ENCODE data around the gene NUDT3. TPM values are rescaled to one million over a fixed set of nuclear protein-coding genes. Genes with fewer than 3 reads are reported as not detected.
"Not testable (repeated sequence)": the region's sequence is repeated elsewhere in the genome, so short reads cannot be mapped to it uniquely, and the experiment has no call there.

The NUDT3 gene
- polyA plus RNA-seq, 6 donors from 2014 or later: 12.6 to 15.5 (median 14.0) TPM

DNA sequence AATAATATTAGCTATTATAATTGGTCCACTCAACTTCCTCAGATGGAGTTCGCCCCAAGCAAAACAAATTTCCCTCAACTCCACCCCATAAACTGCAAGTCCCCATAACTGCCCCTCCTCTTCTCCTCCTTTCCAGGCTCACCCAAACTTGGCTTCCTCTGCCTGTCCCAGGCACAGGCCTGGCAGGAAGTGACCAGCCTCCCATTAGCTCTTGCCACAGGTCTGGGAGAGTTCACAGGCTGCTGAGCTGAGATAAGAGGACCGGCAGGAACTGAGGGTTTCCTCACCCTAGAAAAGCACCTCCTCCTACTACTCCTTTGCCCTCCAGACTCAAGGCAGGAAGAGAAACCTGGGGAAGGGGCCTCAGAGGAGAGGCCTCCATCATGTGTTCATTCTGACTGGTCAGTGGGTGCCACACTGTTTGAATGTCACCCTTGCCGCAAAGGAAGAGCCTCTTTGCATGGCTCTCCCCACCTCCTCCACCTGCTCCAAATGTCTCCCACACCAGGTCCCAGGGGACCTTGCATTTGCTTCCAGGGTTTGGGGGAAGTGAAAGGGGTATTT is 119.1 kb downstream of the NUDT3 start:
- Mint-ChIP-seq H3K4me3 (no peak overlapping the region), H3K36me3 (no peaks in the 10 kb centered on the region), H3K27ac (peak overlapping the region in 1 of 6 donors; percentile 76), H3K4me1 (peaks cover 21 to 30% (median 22%) of the 10 kb centered on the region in 3 donors), H3K9me3 (no peaks in the 10 kb centered on the region), H3K27me3 (no peaks in the 10 kb centered on the region)
- DNase-seq (no peak), ATAC-seq (ENCODE audit: low read depth in 2 of 2) (peak in 1 of 2 donors; percentile 30)

DNA sequence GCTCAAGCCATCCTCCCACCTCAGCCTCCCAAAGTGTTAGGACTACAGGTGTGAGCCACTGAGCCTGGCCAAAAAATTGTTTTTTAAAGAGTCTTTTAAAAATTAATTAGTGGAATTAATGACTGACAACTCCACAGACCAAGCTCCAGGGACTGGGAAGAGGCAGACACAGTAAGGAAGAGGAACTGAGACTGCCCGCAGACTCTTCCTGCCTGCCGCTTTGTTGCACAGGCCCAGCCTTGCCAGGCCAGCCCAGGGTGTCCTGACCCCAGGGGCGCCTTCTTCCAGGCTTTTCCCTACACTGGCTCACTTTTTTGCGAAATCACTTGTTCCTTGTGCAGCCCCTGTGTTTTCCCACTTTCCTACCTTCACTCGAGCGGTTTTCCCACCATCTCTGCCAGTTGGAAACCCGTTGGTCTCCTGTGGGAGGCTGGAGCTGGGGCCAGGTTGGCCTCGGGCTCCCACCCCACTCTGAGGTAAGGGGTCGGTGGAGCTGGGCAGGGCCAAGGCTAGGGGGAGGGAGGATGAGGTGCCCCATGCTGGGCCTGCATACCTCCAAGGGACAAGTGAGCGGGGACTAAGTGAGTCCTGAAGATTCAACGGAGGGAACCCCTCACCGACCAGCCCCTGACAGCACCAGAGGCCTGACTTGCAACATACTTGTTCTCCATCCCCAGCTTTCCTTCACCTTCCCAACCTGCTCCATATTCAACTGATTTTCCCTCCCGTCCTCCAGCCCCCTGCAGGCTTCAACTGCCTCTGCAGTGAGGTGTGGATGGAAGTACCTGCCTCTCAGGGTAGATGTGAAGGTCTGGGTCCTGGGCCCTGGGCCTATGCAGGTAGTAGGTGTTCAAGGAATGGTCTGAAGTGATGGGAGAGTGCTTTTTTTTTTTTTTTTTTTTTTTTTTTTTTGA is 120.2 kb downstream of the NUDT3 start:
- no peaks in the 10 kb centered on the region for H3K27me3 Mint-ChIP-seq
- no peaks in the 10 kb centered on the region for H3K36me3 Mint-ChIP-seq
- peaks cover 16 to 29% (median 22%) of the 10 kb centered on the region in 3 donors for H3K4me1 Mint-ChIP-seq
- no peak overlapping the region for H3K27ac Mint-ChIP-seq
- ATAC-seq (ENCODE audit: low read depth in 2 of 2) (peak; percentile 68 to 75), DNase-seq (no peak)
- no peak overlapping the region for H3K4me3 Mint-ChIP-seq
- no peaks in the 10 kb centered on the region for H3K9me3 Mint-ChIP-seq

DNA sequence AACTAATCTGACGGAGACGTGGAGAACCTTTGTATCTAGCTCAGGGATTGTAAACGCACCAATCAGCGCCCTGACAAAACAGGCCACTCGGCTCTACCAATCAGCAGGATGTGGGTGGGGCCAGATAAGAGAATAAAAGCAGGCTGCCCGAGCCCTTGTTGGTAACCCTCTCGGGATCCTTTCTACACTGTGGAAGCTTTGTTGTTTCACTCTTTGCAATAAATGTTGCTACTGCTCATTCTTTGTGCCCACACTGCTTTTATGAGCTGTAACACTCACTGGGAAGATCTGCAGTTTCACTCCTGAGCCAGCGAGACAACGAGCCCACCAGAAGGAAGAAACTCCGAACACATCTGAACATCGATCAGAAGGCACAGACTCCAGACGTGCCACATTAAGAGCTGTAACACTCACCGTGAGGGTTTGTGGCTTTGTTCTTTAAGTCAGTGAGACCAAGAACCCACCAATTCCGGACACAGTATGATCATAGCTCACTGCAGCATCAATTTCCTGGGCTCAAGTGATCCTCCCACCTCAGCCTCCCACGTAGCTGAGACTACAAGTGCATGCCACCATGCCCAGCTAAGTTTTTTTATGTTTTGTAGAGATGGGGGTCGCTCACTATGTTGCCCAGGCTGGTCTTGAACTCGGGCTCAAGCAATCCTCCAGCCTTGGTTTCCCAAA is 122.7 kb downstream of the NUDT3 start:
- not testable (repeated sequence) for H3K27me3 Mint-ChIP-seq; DNase-seq; H3K36me3 Mint-ChIP-seq; H3K9me3 Mint-ChIP-seq; H3K4me3 Mint-ChIP-seq; ATAC-seq (ENCODE audit: low read depth in 2 of 2)
- H3K4me1 Mint-ChIP-seq: peaks cover 9 to 21% (median 12%) of the 10 kb centered on the region in 3 donors
- H3K27ac Mint-ChIP-seq: peak overlapping the region in 1 of 6 donors; percentile 10

DNA sequence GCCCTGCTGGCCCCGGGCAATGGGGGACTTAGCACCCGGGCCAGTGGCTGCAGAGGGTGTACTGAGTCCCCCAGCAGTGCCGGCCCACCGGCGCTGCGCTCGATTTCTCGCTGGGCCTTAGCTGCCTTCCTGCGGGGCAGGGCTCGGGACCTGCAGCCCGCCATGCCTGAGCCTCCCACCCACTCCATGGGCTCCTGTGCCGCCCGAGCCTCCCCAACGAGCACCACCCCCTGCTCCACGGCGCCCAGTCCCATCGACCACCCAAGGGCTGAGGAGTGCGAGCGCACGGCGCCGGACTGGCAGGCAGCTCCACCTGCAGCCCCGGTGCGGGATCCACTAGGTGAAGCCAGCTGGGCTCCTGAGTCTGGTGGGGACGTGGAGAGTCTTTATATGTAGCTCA is 123.3 kb downstream of the NUDT3 start:
- H3K27me3 Mint-ChIP-seq; H3K9me3 Mint-ChIP-seq; H3K27ac Mint-ChIP-seq; H3K4me3 Mint-ChIP-seq; ATAC-seq (ENCODE audit: low read depth in 2 of 2); H3K36me3 Mint-ChIP-seq; DNase-seq: not testable (repeated sequence)
- H3K4me1 Mint-ChIP-seq: peaks cover 9 to 19% (median 11%) of the 10 kb centered on the region in 3 donors

DNA sequence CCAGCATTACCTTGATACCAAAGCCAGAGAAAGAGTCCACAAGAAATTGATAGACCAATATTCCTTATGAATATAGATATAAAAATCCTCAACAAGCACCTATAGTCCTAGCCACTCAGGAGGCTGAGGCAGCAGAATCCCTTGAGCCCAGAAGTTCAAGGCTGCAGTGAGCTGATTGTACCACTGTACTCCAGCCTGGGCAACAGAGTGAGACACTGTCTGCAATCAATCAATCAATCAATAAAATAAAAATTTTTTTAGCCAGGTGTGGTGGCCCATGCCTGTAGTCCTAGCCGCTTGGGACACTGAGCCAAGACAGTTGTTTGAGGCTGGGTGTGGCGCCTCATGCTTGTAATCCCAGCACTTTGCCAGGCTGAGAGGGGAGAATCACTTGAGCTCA is 124.7 kb downstream of the NUDT3 start:
- H3K27me3 Mint-ChIP-seq: no peaks in the 10 kb centered on the region
- no peak overlapping the region for H3K27ac Mint-ChIP-seq
- DNase-seq: no peak
- H3K4me1 Mint-ChIP-seq: peaks cover 7 to 10% (median 7%) of the 10 kb centered on the region in 3 donors
- H3K4me3 Mint-ChIP-seq: no peak overlapping the region
- peaks cover 0 to 3% of the 10 kb centered on the region in 2 donors for H3K36me3 Mint-ChIP-seq
- peaks cover 0 to 8% (median 3%) of the 10 kb centered on the region in 7 donors for H3K9me3 Mint-ChIP-seq
- ATAC-seq (ENCODE audit: low read depth in 2 of 2): no peak

DNA sequence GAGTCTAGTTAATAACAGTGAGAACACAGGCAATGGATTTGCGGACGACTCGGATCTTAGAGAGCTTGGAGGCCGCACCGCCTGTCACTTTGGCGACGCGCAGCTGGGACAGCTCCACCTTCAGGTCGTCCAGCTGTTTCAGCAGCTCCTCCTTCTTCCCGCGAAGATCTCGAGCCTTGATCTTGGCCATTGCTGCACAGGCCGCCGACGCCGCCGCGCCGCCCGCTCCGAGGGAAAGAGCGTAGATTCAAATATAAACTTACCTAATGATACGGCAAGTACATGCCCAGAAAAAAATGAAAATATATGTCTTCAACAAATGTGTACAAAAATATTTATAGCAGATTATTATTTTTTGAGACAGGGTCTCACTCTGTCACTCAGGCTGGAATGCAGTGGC is 129.0 kb downstream of the NUDT3 start:
- not testable (repeated sequence) for H3K27me3 Mint-ChIP-seq; H3K4me1 Mint-ChIP-seq; ATAC-seq (ENCODE audit: low read depth in 2 of 2); H3K36me3 Mint-ChIP-seq; DNase-seq
- Mint-ChIP-seq H3K9me3 (peaks cover 0 to 17% (median 10%) of the 10 kb centered on the region in 7 donors), H3K27ac (peak overlapping the region in 1 of 6 donors; percentile 52), H3K4me3 (peak overlapping the region in 1 of 8 donors; percentile 11)

DNA sequence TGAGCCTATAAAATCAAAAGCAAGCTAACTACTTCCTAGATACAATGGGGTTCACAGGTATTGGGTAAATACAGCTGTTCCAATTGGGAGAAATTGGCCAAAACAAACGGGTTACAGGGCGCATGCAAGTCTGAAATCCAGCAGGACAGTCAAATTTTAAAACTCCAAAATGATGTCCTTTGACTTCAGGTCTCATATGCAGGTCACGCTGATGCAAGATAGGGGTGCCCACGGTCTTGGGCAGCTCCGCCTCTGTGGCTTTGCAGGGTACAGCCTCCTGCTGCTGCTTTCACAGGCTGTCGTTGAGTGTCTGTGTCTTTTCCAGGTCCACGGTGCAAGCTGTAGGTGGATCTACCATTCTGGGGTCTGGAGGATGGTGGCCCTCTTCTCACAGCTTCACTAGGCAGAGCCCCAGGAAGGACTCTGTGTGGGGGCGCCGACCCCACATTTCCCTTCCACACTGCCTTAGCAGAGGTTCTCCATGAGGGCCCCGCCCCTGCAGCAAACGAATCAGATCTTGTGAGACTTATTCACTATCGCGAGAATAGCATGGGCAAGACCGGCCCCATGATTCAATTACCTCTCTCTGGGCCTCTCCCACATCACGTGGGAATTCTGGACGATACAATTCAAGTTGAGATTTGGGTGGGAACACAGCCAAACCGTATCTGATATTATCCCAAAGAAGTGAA is 131.7 kb downstream of the NUDT3 start:
- Mint-ChIP-seq H3K4me3 (no peak overlapping the region), H3K27me3 (no peaks in the 10 kb centered on the region), H3K9me3 (peaks cover 0 to 17% (median 10%) of the 10 kb centered on the region in 7 donors), H3K27ac (no peak overlapping the region), H3K36me3 (peaks cover 0 to 5% of the 10 kb centered on the region in 2 donors), H3K4me1 (no peaks in the 10 kb centered on the region)
- DNase-seq: no peak
- no peak for ATAC-seq (ENCODE audit: low read depth in 2 of 2)

DNA sequence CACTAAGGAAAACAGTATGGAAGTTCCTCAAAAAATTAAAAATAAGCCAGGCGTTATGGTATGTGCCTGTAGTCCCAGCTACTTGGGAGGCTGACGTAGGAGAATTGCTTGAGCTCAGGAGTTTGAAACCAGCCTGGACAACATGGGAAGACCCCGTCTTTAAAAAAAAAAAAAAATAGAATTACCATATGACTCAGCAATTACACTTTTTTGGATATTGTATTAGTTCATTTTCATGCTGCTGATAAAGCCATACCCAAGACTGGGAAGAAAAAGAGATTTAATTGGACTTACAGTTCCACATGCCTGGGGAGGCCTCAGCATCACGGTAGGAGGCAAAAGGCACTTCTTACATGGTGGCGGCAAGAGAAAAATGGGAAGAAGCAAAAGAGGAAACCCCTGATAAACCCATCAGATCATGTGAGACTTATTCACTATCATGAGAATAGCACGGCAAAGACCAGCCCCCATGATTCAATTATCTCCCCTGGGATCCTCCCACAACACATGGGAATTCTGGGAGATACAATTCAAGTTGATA is 132.9 kb downstream of the NUDT3 start:
- ATAC-seq (ENCODE audit: low read depth in 2 of 2) (no peak), DNase-seq (no peak)
- H3K4me1 Mint-ChIP-seq: no peaks in the 10 kb centered on the region
- no peak overlapping the region for H3K4me3 Mint-ChIP-seq
- H3K36me3 Mint-ChIP-seq: peaks cover 0 to 5% of the 10 kb centered on the region in 2 donors
- peaks cover 0 to 17% (median 10%) of the 10 kb centered on the region in 7 donors for H3K9me3 Mint-ChIP-seq
- H3K27me3 Mint-ChIP-seq: no peaks in the 10 kb centered on the region
- no peak overlapping the region for H3K27ac Mint-ChIP-seq

DNA sequence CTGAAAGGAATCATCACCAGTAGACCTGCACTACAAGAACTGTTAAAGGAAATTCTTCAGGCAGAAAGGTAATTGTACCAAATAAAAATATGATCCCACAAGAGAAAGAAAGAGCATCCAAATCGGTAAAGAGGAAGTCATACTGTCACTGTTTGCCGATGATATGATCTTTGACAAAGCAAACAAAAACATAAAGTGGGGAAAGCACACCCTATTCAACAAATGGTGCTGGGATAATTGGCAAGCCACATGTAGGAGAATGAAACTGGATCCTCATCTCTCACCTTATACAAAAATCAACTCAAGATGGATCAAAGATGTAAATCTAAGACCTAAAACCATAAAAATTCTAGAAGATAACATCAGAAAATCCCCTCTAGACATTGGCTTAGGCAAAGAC is 140.1 kb downstream of the NUDT3 start:
- H3K4me3 Mint-ChIP-seq: peak overlapping the region in 1 of 8 donors; percentile 52
- peaks cover 15 to 27% (median 25%) of the 10 kb centered on the region in 3 donors for H3K4me1 Mint-ChIP-seq
- ATAC-seq (ENCODE audit: low read depth in 2 of 2); H3K9me3 Mint-ChIP-seq; H3K27me3 Mint-ChIP-seq; DNase-seq; H3K36me3 Mint-ChIP-seq: not testable (repeated sequence)
- H3K27ac Mint-ChIP-seq: peak overlapping the region in 1 of 6 donors; percentile 41

DNA sequence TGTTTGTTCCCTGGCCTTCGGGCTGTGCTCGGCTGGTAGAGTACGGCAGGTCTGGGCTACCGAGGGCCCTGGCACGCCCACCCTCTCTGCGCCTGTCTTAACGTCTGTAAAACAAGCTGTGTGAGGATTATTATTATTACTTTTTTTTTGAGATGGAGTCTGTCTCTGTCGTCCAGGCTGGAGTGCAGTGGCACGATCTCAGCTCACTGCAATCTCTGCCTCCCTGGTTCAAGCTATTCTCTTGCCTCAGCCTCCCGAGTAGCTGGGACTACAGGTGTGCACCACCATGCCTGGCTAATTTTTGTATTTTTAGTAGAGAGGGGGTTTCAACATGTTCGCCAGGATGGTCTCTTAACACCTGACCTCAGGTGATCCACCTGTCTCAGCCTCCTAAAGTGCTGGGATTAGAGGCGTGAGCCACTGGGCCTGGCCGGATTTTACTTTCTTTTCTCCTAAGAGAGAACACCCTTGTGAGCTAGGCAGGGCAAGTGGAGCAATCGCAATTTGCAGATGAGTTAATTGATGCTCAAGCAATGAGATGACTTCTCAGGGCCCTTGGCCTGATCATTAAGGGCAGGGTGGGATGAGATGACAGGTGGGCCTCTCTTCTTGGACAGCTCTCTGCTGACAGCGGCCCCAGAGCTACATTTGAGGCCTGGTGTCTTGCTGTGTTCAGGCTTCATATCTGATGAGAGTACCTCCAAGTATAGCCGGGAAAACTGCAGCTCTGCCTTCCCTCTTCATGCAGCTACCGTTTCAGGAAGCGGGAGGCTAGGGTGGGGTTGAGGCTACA is 142.8 kb downstream of the NUDT3 start:
- DNase-seq (no peak), ATAC-seq (ENCODE audit: low read depth in 2 of 2) (peak; percentile 42 to 45)
- Mint-ChIP-seq H3K4me1 (peaks cover 27 to 49% (median 45%) of the 10 kb centered on the region in 3 donors), H3K27ac (peak overlapping the region; percentile 53 to 98 (median 96)), H3K36me3 (no peaks in the 10 kb centered on the region), H3K4me3 (peak overlapping the region; percentile 88 to 97 (median 96)), H3K27me3 (no peaks in the 10 kb centered on the region), H3K9me3 (no peaks in the 10 kb centered on the region)

DNA sequence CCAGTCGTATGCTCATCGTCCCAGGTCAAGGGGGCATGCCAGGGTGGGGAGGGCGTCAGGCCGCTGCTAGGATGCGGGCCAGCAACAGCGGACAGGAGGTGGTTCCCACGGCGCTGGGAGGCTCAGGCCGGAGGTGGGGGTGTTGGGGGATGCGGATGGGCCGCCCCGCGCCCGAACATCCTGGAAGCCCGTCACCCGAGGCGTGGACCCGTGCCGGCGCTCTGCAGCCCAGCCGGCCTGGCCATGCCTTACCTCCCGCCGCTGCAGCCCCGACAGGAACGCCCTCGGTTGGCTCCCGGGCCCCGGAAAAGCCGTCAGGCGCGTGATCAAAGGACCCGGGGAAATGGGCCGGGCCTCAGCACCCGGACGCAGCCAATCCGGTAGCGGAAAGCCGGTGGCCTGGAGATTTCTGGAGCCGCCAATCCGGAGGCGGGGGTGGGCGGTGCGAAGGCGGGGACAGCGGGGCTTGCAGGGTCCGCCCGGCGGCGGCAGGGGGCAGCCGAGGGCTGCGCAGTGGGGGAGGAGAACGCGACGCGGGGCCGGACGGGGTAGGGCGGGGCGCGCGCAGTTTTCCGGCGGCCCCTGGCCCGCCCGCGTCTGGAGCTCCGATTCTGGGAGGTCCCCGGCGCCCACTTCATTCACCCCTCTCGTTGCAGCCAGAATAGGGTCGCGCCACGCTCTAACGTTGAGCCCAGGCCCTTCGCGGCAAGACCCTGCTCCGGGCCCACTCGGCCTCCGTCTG is 143.6 kb downstream of the NUDT3 start, which contains the start of gene SMIM29:
Gene SMIM29 (minus strand): TSS at position 280 of the 742 bp plus-strand sequence. CDS start 1,215 bp downstream, outside the sequence.
- DNase-seq (peak; percentile 97), ATAC-seq (ENCODE audit: low read depth in 2 of 2) (peak; percentile 87)
- H3K4me1 Mint-ChIP-seq: peaks cover 27 to 50% (median 45%) of the 10 kb centered on the region in 3 donors
- H3K27ac Mint-ChIP-seq: peak within 1 kb of the TSS; percentile 96 to 98 (median 98)
- H3K9me3 Mint-ChIP-seq: no peaks in the 10 kb centered on the region
- no peaks in the 10 kb centered on the region for H3K27me3 Mint-ChIP-seq
- no peaks in the 10 kb centered on the region for H3K36me3 Mint-ChIP-seq
- peak within 1 kb of the TSS; percentile 88 to 97 (median 96) for H3K4me3 Mint-ChIP-seq

Data from naive B cell (primary cell).